GM23248 (cell line): ENCODE results near the gene SIK3.

Source experiments
- EZH2 ChIP-seq: fragments of 200-600 bp; sonication (generic); IDR thresholded peaks from 2 replicates; pipeline ENCODE4 v1.6.1; 2018; ENCODE audit warnings: antibody characterized with exemption, mild to moderate bottlenecking; ENCODE audit not compliant: insufficient read depth, poor library complexity, severe bottlenecking
- EZH2phosphoT487 ChIP-seq: fragments of 200-600 bp; sonication (generic); IDR thresholded peaks from 2 replicates; pipeline ENCODE4 v1.6.1; 2018; ENCODE audit warnings: antibody characterized with exemption, moderate library complexity, mild to moderate bottlenecking, low read depth; ENCODE audit not compliant: insufficient read depth

DNA sequence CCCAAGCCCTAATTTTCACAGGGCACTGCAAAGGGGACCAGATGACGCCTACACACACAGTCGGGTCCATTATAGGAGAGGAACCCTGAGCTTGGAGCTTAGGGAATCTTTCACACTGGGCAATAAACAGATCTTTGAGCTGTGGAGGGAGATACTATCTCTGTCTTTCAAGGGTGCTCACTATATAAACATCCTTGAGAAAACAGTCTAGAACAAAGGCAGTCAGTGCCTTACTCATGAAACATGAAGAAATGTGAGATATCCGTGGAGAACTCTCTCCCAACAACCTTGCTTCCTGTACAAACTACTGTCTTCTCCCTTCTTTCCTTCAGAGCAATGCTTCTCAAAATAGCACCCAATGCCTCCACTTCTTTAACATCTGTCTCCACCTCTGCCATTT lies 151.8 kb downstream of the SIK3 start:
- TF ChIP-seq EZH2 = no peak
- TF ChIP-seq EZH2phosphoT487 = no peak
